Activated CD4-positive, alpha-beta T cell treated with anti-CD3 and anti-CD28 coated beads, Interleukin-10, Interleukin-2, amounts not matched to agents 100 ng/mL and 50 ng/mL, durations not matched to agents 16 hours and 8 hours (primary cell): ENCODE data around the gene TFF1.

Experiments
- DNase-seq: peaks from one replicate; pipeline ENCODE4 v3.0.0-alpha.2; 2020

Gene TFF1

DNA sequence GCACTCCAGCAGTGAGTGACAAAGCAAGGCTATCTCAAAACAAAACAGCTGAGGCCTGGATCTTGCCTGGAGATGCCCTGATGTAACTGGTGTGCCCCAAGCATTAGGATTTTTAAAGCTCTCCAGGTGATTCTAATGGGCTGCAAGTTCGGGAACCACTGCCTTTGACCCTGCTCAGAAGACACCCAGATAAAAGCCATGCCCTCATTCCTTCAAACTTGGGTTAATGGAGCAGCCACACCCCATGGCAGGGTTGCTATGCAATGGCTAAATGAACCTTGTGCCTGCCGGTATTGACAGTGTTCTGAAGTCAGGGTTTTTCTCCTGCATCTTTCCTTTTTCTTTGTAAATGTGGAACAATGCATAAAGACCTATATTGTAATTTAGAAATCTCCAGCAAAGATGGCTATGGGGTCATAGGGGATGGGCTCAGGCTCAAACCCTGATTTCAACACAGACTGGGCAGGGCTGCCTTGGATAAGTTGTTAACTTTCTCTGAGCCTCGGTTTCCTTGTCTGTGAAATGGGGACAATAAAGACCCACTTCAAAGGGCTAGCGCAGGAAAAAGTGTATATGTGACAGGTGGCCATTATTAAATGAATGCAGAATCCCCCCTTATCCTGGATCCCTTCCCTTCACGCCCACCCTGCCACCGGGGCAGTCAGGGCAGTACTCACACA, 51.6 kb downstream of the TFF1 start:
- no peak for DNase-seq

DNA sequence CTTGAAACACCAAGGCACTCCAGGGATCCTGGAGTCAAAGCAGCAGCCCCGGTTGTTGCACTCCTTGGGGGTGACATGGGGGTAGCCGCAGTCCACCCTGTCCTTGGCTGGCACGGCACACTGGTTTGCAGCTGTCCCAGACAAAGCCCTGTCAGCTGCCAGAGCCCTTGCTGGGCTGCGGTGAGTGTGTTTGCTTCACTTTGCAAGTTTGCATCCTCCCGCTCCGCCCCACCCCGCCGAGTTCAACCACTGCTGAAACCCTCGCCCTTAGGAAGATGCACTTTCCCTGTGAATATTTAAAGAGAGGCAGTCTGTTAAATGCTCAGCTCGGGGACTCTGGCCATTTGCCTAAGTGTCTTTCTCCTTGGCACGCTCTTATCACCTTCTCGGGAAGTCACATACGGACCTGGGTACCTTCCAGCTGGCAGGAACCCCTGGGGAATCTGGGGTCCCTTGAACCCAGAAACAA, 52.8 kb downstream of the TFF1 start:
- no peak for DNase-seq

DNA sequence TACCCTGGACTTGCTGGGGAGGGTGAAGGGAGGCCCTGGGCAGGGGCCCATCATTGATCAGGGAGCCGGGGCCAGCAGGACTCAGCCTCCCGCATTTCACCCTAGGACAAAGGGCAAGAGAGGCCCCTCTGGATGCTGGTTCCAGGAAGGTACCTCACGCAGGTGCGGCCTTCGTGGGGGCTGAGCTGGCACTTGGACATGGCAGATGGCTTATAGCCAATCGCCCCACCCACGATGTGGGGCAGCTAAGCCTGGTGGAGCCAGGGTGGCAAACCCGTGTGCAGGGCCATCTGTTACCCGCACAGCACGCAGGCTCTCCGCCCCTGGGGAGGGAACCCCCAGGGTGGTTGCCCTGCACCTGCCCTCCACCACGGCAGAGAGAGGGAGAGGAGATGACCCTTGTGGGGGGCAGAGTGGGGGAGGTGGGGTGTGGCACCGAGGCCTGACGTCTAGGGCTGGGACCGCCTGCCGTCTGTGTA, 53.7 kb downstream of the TFF1 start:
- no peak for DNase-seq
